HEK293 (cell line): Measurements from ENCODE around the gene NUDT4.

Experiments used
- CTCF ChIA-PET: fragments of 350-600 bp; formaldehyde crosslinking; extraction: SDS; loops from one replicate; lab custom pipeline; 2021; ENCODE audit warnings: antibody characterized with exemption; lab: Yijun Ruan, JAX
- POLR2A ChIA-PET: fragments of 300-600 bp; formaldehyde crosslinking; extraction: SDS; loops from one replicate; lab custom pipeline; 2020; ENCODE audit warnings: antibody characterized with exemption, inconsistent platforms; lab: Yijun Ruan, JAX
- H3K27ac ChIP-seq: fragments of 200-500 bp; sonication (Bioruptor generic); 2 replicates; pipeline ENCODE4 v1.5.1; 2014; ENCODE audit warnings: low read depth, low read length, control low read depth, inconsistent platforms; ENCODE audit errors: extremely low read depth
- H3K36me3 ChIP-seq, 2 experiments: fragments of 200-500 bp in 1 of 2; sonication (Bioruptor generic) in 1 of 2; 1 replicate in 1 of 2; 2 replicates in 1 of 2; pipeline ENCODE4 v1.5.1; 2014 to 2017; ENCODE audit warnings: inconsistent platforms in 2 of 2, low read length in 2 of 2; ENCODE audit not compliant: control insufficient read depth in 2 of 2, insufficient read depth in 1 of 2
- H3K4me1 ChIP-seq: fragments of 200-500 bp; sonication (Bioruptor generic); 2 replicates; pipeline ENCODE4 v1.5.1; 2014; ENCODE audit warnings: mild to moderate bottlenecking, low read length, inconsistent platforms; ENCODE audit not compliant: control insufficient read depth, insufficient read depth
- H3K4me3 ChIP-seq: 2 replicates; pipeline ENCODE4 v1.5.1; 2011; ENCODE audit warnings: low read depth, mild to moderate bottlenecking, control low read depth, low read length, moderate library complexity
- H3K9me3 ChIP-seq: fragments of 200-500 bp; sonication (Bioruptor generic); 2 replicates; pipeline ENCODE4 v1.5.1; 2014; ENCODE audit warnings: low read depth, low read length, inconsistent platforms; ENCODE audit not compliant: control insufficient read depth, insufficient read depth
- GLIS1 ChIP-seq: fragments of 450-650 bp; formaldehyde crosslinking; IDR thresholded peaks from 2 replicates; pipeline ENCODE4 v1.5.1; 2016; ENCODE audit warnings: missing biosample characterization, missing genetic modification characterization
- KLF16 ChIP-seq: fragments of 450-650 bp; formaldehyde crosslinking; IDR thresholded peaks from 2 replicates; pipeline ENCODE4 v1.5.1; 2017; ENCODE audit warnings: missing biosample characterization, missing genetic modification characterization
- MEIS1 ChIP-seq: sonication (generic); formaldehyde crosslinking; IDR thresholded peaks from 2 replicates; pipeline ENCODE4 v1.8.1; 2022; ENCODE audit warnings: missing genetic modification reagents, mild to moderate bottlenecking, borderline replicate concordance
- OSR2 ChIP-seq: fragments of 450-650 bp; formaldehyde crosslinking; IDR thresholded peaks from 2 replicates; pipeline ENCODE4 v1.5.1; 2016; ENCODE audit warnings: missing biosample characterization, missing genetic modification characterization
- PRDM1 ChIP-seq: fragments of 450-650 bp; formaldehyde crosslinking; IDR thresholded peaks from 2 replicates; pipeline ENCODE4; 2016; ENCODE audit warnings: missing biosample characterization, missing genetic modification characterization
- SETDB1 ChIP-seq: IDR thresholded peaks from one replicate; pipeline ENCODE4 v1.6.1; 2017; ENCODE audit warnings: mild to moderate bottlenecking, low read length, moderate library complexity, mixed read lengths; ENCODE audit not compliant: insufficient read length
- WT1 ChIP-seq: fragments of 450-650 bp; formaldehyde crosslinking; IDR thresholded peaks from 2 replicates; pipeline ENCODE4 v1.5.1; 2016; ENCODE audit warnings: missing biosample characterization, missing genetic modification characterization
- ZBTB44 ChIP-seq: fragments of 450-650 bp; IDR thresholded peaks from 2 replicates; pipeline ENCODE4 v1.5.1; 2018; ENCODE audit warnings: missing biosample characterization, mild to moderate bottlenecking, missing genetic modification characterization
- ZEB2 ChIP-seq: fragments of 450-650 bp; formaldehyde crosslinking; IDR thresholded peaks from 2 replicates; pipeline ENCODE4 v1.5.1; 2016; ENCODE audit warnings: missing biosample characterization, missing genetic modification characterization
- ZNF112 ChIP-seq: fragments of 450-650 bp; formaldehyde crosslinking; IDR thresholded peaks from 2 replicates; pipeline ENCODE4 v1.5.0; 2017; ENCODE audit warnings: missing biosample characterization, missing genetic modification characterization
- ZNF19 ChIP-seq: fragments of 450-650 bp; formaldehyde crosslinking; IDR thresholded peaks from 2 replicates; pipeline ENCODE4; 2016; ENCODE audit warnings: missing biosample characterization, missing genetic modification characterization, low read depth
- ZNF335 ChIP-seq: fragments of 450-650 bp; formaldehyde crosslinking; conservative IDR thresholded peaks from 2 replicates; pipeline ENCODE4 v1.5.1; 2016; ENCODE audit warnings: missing biosample characterization, missing genetic modification characterization
- ZNF514 ChIP-seq: fragments of 450-650 bp; formaldehyde crosslinking; IDR thresholded peaks from 2 replicates; pipeline ENCODE4 v1.5.1; 2016; ENCODE audit warnings: missing biosample characterization, missing genetic modification characterization
- ZNF521 ChIP-seq: fragments of 450-650 bp; formaldehyde crosslinking; IDR thresholded peaks from 2 replicates; pipeline ENCODE4 v1.5.1; 2017; ENCODE audit warnings: missing biosample characterization, mild to moderate bottlenecking, missing genetic modification characterization
- ZNF571 ChIP-seq: fragments of 450-650 bp; formaldehyde crosslinking; IDR thresholded peaks from 2 replicates; pipeline ENCODE4 v1.5.0; 2017; ENCODE audit warnings: missing biosample characterization, missing genetic modification characterization
- ZNF600 ChIP-seq: fragments of 450-650 bp; formaldehyde crosslinking; IDR thresholded peaks from 2 replicates; pipeline ENCODE4 v1.5.1; 2016; ENCODE audit warnings: missing biosample characterization, missing genetic modification characterization
- ZNF629 ChIP-seq: fragments of 450-650 bp; formaldehyde crosslinking; IDR thresholded peaks from 2 replicates; pipeline ENCODE4 v1.5.1; 2017; ENCODE audit warnings: missing biosample characterization, missing genetic modification characterization
- ZNF660 ChIP-seq: fragments of 450-650 bp; IDR thresholded peaks from 2 replicates; pipeline ENCODE4 v1.5.1; 2018; ENCODE audit warnings: missing biosample characterization, mild to moderate bottlenecking, missing genetic modification characterization
- ZNF670 ChIP-seq: fragments of 450-650 bp; formaldehyde crosslinking; IDR thresholded peaks from 2 replicates; pipeline ENCODE4 v1.5.1; 2016; ENCODE audit warnings: missing biosample characterization, missing genetic modification characterization, low read depth
- ZNF707 ChIP-seq: fragments of 450-650 bp; formaldehyde crosslinking; IDR thresholded peaks from 2 replicates; pipeline ENCODE4 v1.5.1; 2016; ENCODE audit warnings: missing biosample characterization, missing genetic modification characterization
- TF ChIP-seq, protein P1 (sequence below): fragments of 450-650 bp; formaldehyde crosslinking; IDR thresholded peaks from 2 replicates; pipeline ENCODE4 v1.5.1; 2017; ENCODE audit warnings: missing biosample characterization, missing genetic modification characterization
- TF ChIP-seq, protein P2 (sequence below): fragments of 450-650 bp; formaldehyde crosslinking; IDR thresholded peaks from 2 replicates; pipeline ENCODE4 v1.5.1; 2016; ENCODE audit warnings: missing biosample characterization, missing genetic modification characterization
- TF ChIP-seq, protein P3 (sequence below): fragments of 450-650 bp; formaldehyde crosslinking; IDR thresholded peaks from 2 replicates; pipeline ENCODE4 v1.5.1; 2016; ENCODE audit warnings: missing biosample characterization, missing genetic modification characterization

The NUDT4 gene

DNA sequence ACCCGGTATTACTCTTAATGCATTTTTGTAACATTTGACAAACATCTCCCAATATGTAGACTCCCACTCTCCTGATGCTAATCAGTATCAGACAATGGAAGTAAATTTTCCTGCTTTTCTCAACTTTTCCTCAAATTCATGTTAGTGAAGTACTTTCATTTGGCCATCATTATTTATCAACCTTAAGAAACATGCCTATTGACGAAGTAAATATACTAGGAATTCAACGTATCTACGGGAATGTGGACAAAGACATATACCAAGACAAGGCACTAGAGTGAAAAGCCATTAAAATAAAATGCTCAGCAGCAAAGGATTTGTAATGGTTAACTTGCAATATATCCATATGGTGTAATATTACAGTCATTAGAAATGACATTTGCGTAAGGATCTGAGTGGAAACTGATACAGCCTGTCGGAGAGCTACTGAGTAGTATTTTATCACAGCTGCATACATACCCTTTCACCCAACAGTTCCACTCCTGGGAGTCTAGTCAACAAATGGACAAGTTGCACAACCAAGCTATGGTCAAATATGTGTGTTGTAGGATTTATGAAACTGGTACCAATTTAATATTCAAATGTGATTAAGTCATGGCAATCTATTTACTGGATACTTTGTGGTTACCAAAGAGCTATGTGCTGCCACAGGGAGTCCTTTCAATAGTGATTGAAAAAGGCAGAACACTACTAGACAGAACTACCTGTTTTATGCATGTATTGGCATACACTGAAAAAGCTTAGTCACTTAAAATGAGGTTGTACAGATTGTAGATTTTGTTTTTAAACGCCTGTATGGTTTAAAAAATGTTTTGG, 26.5 kb downstream of the NUDT4 start:
- peaks cover 0 to 27% of the 10 kb centered on the region in 2 experiments; a peak in 1 of 3 replicates for H3K36me3 ChIP-seq
- H3K4me1 ChIP-seq, result no peaks in the 10 kb centered on the region
- ChIA-PET POLR2A (no interaction called here), CTCF (interaction anchor here (0.6 to 2.4 kb wide), 4 partner anchors 9 to 418 kb away, joined by 4 to 8 read pairs (median 6); no protein-coding TSS in a partner anchor)
- H3K9me3 ChIP-seq, result no peaks in the 10 kb centered on the region
- H3K4me3 ChIP-seq, result no peak overlapping the region
- H3K27ac ChIP-seq, result no peak overlapping the region
- TF ChIP-seq ZNF335 (tag by site-specific recombination), result no peak
- no peak for TF ChIP-seq ZNF660 (tag by site-specific recombination)
- TF ChIP-seq OSR2 (tag by site-specific recombination), result peak; percentile 89
- TF ChIP-seq ZNF600 (tag by site-specific recombination), result peak; percentile 69
- TF ChIP-seq, protein P1, sequence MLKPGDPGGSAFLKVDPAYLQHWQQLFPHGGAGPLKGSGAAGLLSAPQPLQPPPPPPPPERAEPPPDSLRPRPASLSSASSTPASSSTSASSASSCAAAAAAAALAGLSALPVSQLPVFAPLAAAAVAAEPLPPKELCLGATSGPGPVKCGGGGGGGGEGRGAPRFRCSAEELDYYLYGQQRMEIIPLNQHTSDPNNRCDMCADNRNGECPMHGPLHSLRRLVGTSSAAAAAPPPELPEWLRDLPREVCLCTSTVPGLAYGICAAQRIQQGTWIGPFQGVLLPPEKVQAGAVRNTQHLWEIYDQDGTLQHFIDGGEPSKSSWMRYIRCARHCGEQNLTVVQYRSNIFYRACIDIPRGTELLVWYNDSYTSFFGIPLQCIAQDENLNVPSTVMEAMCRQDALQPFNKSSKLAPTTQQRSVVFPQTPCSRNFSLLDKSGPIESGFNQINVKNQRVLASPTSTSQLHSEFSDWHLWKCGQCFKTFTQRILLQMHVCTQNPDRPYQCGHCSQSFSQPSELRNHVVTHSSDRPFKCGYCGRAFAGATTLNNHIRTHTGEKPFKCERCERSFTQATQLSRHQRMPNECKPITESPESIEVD (tag by site-specific recombination), result 0 out of 2 replicates have a peak, but pooled peaks have one; percentile 10
- TF ChIP-seq ZEB2 (tag by site-specific recombination), result peak; percentile 53; the same call in 1 of the 2 replicates
- TF ChIP-seq ZBTB44, result peak; percentile 77

DNA sequence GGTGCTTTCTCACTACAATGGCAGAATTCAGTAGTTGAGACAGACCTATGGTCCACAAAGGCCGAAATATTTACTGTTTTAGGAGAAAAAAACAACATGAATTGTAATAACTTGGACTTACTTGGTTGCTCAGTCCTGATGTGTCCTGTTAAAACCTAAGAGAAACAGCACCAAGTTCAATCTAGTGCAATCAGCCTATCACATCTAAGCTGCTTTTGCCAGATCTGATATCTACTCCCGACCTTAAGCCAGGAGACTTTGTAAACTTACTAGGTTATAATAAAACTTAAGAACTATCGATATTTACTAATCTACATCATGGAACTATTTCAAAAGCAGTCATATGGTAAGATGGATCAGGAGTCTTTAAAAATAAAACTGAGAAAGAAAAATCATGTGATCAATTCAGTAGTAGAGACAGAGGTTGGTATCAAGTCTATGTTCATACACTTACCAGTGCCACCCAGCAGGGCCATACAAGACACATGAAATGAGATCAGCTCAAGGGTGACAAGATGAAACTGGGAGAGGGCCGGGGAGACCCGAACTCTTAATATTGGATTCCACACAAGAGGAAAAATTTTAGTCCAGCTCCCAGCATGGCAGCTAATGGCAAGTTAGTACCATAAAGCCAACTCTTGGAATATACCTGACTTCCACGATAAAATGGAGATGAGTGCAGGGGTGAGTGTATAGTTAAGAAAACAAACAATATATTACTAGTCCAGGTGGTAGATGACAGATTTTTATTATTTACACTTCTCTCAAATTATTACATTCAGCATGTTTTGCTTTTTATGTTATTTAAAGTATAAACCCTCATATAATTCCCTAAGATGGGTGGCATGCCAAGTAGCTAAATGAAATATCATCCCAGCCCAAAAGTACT, 27.5 kb downstream of the NUDT4 start:
- Histone ChIP-seq H3K36me3 (peaks cover 0 to 35% of the 10 kb centered on the region in 2 experiments; a peak in 1 of 3 replicates), H3K4me1 (no peaks in the 10 kb centered on the region), H3K27ac (no peak overlapping the region), H3K9me3 (no peaks in the 10 kb centered on the region), H3K4me3 (no peak overlapping the region)
- ChIA-PET CTCF (interaction anchor here (0.7 to 2.4 kb wide), 5 partner anchors 8 to 418 kb away, joined by 3 to 8 read pairs (median 5); no protein-coding TSS in a partner anchor), POLR2A (no interaction called here)
- TF ChIP-seq ZNF514 (tag by site-specific recombination) (no peak), WT1 (tag by site-specific recombination) (no peak), ZNF571 (tag by site-specific recombination) (no peak), PRDM1 (tag by site-specific recombination) (no peak), KLF16 (tag by site-specific recombination) (no peak), ZNF660 (tag by site-specific recombination) (no peak), ZNF19 (tag by site-specific recombination) (no peak), SETDB1 (no peak), ZNF707 (tag by site-specific recombination) (no peak), GLIS1 (no peak), ZNF670 (tag by site-specific recombination) (no peak), ZNF629 (tag by site-specific recombination) (no peak), MEIS1 (CRISPR knock-in tag) (no peak), ZNF112 (tag by site-specific recombination) (no peak), ZNF521 (no peak)
- TF ChIP-seq, protein P2, sequence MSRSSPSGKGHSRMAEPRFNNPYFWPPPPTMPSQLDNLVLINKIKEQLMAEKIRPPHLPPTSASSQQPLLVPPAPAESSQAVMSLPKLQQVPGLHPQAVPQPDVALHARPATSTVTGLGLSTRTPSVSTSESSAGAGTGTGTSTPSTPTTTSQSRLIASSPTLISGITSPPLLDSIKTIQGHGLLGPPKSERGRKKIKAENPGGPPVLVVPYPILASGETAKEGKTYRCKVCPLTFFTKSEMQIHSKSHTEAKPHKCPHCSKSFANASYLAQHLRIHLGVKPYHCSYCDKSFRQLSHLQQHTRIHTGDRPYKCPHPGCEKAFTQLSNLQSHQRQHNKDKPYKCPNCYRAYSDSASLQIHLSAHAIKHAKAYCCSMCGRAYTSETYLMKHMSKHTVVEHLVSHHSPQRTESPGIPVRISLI, result no peak
- TF ChIP-seq, protein P3, sequence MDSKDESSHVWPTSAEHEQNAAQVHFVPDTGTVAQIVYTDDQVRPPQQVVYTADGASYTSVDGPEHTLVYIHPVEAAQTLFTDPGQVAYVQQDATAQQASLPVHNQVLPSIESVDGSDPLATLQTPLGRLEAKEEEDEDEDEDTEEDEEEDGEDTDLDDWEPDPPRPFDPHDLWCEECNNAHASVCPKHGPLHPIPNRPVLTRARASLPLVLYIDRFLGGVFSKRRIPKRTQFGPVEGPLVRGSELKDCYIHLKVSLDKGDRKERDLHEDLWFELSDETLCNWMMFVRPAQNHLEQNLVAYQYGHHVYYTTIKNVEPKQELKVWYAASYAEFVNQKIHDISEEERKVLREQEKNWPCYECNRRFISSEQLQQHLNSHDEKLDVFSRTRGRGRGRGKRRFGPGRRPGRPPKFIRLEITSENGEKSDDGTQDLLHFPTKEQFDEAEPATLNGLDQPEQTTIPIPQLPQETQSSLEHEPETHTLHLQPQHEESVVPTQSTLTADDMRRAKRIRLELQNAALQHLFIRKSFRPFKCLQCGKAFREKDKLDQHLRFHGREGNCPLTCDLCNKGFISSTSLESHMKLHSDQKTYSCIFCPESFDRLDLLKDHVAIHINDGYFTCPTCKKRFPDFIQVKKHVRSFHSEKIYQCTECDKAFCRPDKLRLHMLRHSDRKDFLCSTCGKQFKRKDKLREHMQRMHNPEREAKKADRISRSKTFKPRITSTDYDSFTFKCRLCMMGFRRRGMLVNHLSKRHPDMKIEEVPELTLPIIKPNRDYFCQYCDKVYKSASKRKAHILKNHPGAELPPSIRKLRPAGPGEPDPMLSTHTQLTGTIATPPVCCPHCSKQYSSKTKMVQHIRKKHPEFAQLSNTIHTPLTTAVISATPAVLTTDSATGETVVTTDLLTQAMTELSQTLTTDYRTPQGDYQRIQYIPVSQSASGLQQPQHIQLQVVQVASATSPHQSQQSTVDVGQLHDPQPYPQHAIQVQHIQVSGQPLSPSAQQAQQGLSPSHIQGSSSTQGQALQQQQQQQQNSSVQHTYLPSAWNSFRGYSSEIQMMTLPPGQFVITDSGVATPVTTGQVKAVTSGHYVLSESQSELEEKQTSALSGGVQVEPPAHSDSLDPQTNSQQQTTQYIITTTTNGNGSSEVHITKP (tag by site-specific recombination), result no peak
